Pulmonary artery endothelial cell (primary cell): ENCODE results near the gene ETFBKMT. TPM values are rescaled to one million over a fixed set of nuclear protein-coding genes. Genes with fewer than 3 reads are reported as not detected.
A peak's percentile ranks its signal among the peaks of the same experiment; 100 is the strongest.
"Not testable (repeated sequence)": the region's sequence is repeated elsewhere in the genome, so short reads cannot be mapped to it uniquely, and the experiment has no call there.

ENCODE experiments used
- DNase-seq: peaks from one replicate; pipeline ENCODE4 v3.0.0-alpha.2; 2011; ENCODE audit warnings: low read depth, low spot score
- total RNA-seq: library from RNA; depleted of rRNA; stranded (reverse); fragments of >200 nt; gene quantifications from 2 replicates; pipeline ENCODE4 v1.2.3, GENCODE V29; 2014

ETFBKMT gene
- total RNA-seq, 1 donor from 2014 or later: 2.7 TPM

DNA sequence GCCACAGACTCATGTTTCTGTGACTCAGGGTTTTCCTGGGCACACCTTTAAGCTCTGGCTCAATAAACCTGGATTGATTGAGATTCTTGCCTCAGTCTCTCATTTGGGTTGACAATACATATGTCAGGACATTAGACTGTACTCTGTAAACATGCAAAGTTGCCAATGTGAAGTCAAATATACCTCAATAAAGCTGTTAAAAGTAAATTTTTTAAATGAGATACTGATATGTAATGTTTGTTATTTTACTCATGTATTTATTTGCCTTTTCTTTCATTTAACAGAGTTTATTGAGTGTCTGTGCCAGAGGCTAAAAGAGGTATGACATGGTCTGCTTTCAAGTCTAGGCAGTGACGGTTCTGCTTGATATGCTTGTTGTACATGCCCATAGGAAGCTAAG lies 3.7 kb upstream of the ETFBKMT start:
- DNase-seq: no peak

DNA sequence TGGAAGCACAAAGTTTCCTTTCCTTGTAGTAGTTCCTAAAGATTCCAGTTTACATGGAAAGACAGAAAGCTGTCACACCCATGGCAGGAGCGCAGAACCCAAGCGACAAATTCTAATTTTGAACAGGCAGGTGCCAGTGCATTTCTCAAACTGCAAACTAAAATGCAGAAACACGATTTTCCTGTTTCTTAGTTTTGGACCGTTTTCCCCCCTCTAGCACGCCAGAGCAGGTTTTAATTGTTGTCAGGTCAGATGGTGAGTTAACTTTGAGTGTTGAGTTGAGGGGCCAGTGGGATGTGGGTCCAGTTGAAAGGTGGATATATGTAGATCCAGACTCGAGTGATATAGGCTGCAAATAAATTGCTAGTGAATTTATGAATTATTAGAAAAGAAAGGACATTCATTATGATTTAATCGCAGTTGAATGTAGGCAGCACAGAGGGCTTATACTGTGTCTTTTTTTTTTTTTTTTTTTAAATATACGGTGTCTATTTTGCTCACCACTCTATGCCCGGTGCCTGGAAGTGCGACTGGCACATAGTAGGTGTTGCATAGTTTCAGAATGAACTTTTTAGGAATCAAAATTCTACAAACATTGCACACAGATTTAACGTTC lies 909 bp upstream of the ETFBKMT start:
- no peak for DNase-seq

DNA sequence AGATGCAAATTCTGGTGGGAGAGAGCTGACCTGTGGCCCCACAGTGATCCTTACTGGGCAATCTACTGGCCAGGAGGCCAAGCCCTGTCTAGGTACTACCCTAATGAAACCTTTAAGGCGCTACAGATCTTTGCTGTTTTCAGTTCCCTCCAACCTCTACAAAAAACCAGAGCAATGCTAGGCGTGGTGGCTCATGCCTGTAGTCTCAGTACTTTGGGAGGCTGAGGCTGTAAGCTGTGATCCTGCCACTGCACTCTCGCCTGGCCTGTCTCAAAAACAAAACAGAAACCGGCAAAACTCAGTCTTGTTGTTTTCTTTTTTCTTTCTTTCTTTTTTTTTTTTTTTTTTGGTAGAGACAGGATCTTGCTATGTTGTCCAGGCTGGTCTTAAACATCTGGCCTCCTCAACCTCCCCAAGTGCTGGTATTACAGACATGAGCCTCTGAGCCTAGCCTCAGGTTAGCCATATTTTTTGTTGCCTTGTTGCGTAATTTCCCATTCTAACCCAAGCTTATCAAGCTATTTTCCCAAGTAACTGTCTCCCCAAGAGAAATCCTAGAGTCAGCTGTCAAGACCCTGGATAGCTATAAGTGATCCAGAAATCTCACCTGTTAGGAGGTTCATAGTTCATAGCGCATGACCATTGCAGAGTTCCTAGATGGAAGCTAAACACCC lies 2.8 kb downstream of the ETFBKMT start:
- DNase-seq: no peak

GRCh38 chr12:31663576-31663975 lies 4.1 kb downstream of the ETFBKMT start:
- no peak for DNase-seq

- no peak for DNase-seq
Measured at GRCh38 chr12:31664038-31664437, 4.5 kb downstream of the ETFBKMT start.

- DNase-seq: no peak
Measured at GRCh38 chr12:31669020-31669419, 9.5 kb downstream of the ETFBKMT start.

DNA sequence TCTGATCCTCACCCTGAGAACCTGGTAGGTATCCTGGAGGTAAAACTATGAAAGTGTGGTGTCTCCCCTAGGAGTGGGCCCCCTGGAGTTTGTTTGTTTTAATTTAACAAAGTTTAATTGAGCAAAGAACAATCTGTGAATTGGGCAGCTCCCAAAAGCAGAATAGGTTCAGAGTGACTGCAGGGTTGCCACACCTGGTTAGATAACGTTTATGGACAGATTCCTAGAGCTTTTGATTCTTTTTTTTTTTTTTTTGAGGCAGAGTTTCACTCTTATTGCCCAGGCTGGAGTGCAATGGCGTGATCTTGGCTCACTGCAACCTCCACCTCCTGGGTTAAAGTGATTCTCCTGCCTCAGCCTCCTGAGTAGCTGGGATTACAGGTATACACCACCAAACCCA lies 10.1 kb downstream of the ETFBKMT start:
- not testable (repeated sequence) for DNase-seq

GRCh38 chr12:31672521-31672920 lies 13.0 kb downstream of the ETFBKMT start:
- no peak for DNase-seq

- DNase-seq: peak; percentile 74
Measured at GRCh38 chr12:31682136-31682962, 22.9 kb downstream of the ETFBKMT start.

- DNase-seq: no peak
Measured at GRCh38 chr12:31685801-31686200, 26.3 kb downstream of the ETFBKMT start.

GRCh38 chr12:31687101-31687527 lies 27.6 kb downstream of the ETFBKMT start:
- no peak for DNase-seq

- not testable (repeated sequence) for DNase-seq
Measured at GRCh38 chr12:31689921-31690320, 30.4 kb downstream of the ETFBKMT start.

DNA sequence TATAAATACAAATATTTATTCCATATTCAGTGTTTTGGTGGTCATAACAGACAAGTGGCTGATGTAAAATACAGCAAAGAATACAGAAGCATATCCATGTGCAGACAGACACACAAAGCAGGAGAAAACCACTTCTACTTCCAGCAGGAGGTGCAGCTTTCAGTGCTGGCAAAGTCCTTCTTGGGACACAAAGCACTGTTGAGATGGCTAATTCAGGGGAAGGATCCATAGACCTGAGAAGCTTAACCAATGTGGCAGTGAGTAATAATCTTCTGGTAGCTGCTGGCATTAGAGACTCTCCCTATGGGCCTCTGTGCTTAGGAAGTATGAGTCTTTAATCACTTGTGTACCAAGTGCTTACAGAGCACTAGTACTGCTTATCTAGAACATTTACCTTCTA lies 42.6 kb downstream of the ETFBKMT start:
- DNase-seq: no peak

DNA sequence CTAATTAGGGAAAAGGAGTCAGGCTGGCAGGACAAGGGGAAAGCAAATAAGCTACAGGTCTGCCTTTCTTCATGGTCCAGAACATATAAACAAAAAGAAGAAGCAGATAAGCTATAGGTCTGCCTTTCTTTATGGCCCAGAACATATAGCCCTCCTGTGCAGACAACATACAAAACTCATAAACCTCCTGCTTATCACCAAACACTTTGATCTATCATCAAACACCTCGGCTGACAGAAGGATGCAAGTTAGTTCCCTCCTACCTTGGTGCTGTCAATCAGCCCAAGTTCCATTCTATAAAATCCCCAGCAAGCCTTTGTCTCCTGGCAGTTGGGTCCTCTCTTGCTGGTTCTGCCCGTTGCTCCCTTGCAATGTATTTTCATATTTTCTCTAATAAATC lies 46.1 kb downstream of the ETFBKMT start:
- no peak for DNase-seq

DNA sequence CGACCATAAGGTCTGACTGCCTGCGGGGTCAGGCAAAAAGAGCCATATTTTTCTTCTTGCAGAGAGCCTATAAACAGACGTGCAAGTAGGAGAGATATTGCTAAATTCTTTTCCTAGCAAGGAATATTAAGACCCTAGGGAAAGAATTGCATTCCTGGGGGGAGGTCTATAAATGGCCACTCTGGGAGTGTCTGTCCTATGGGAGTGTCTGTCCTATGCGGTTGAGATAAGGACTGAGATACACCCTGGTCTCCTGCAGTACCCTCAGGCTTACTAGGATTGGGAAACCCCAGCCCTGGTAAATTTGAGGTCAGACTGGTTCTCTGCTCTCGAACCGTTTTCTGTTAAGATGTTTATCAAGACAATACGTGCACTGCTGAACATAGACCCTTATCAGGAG lies 48.6 kb downstream of the ETFBKMT start:
- DNase-seq: not testable (repeated sequence)

DNA sequence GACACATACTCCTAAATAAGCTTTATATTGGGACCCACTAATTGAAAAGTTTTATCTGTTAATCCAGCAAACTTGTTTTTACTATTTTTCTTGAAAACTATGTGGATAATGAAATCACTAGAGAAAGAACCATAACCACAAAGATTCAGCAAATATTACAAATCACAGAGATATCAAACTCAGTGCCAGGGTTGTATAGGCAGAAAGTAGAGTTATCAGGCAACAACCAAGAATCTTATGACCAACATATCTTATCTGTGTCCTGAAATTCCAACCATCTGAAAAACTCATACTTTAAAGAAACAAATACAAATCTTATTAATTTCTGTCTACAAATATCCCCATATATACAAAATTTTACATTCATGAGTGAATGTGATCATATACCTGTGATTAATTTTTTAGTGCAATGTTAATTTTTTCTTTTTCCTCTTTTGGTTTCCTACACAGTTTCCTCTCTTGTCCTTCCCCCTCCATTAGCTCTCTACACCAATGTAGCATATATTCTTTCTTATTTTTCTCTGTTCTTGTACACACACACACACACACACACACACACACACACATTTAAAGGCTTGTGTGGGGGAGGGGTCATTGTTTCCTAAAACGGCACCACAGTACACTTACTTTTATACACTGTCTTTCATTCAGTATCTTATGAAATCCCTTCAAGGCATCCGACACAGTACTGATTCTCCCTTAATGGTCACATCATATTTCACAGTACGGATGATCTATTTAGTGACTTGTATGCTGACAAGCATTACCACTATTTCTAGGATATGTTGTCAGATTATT lies 50.7 kb downstream of the ETFBKMT start:
- DNase-seq: no peak

GRCh38 chr12:31712877-31713276 lies 53.4 kb downstream of the ETFBKMT start:
- DNase-seq: no peak

DNA sequence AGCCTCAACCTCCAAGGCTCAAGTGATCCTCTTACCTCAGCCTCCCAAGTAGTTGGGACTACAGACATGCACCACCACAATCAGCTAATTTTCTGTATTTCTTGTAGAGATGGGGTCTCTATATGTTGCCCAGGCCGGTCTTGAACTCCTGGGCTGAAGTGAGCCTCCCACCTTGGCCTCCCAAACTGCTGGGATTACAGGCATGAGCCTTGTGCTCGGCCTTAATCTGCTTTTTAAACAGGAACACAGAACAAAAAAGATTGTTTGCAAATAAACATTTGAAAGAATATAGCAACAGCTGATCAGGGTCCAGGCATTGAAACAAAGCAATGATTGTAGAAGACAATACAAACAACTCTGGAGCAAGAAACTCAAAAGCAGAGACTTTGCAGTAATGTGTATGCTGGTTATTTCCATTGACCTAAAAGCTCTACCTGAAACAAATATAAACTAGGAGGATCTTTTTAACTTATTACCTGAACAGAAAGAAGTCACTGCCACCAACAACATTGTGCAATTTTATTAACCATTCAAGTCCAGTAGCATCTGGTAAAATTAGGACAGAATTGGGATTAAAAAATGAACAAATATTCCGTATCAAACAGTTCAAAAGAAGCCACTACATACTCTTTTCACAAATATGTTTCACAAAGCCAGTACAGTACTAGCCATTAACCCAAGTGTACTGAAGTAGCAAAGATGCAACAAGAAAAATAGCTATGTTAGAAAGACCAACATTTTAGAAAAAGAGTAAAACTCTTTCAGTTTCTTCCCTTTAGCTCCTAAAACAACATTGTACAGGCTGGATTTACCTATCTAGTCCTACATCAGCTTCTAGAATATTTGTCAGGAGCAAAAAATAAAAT lies 55.2 kb downstream of the ETFBKMT start:
- DNase-seq: no peak

- DNase-seq: peak; percentile 54
Measured at GRCh38 chr12:31715283-31715825, 55.9 kb downstream of the ETFBKMT start.

GRCh38 chr12:31716998-31717397 lies 57.5 kb downstream of the ETFBKMT start:
- DNase-seq: not testable (repeated sequence)
